PC-9 (cell line): Measurements from ENCODE around the gene CLIP1. TPM values are rescaled to one million over a fixed set of nuclear protein-coding genes. Genes with fewer than 3 reads are reported as not detected.
"Not testable (repeated sequence)": the region's sequence is repeated elsewhere in the genome, so short reads cannot be mapped to it uniquely, and the experiment has no call there.

Experiments
- BruUV-seq: library from RNA; stranded (reverse); fragments of 400-500 nt; replicated peaks from 2 replicates; lab custom pipeline; 2021; lab: Mats Ljungman, UMichigan
- CTCF ChIA-PET: fragments of 300-600 bp; sonication (Branson Sonifier 250); formaldehyde crosslinking; loops from one replicate; lab custom pipeline; 2022; ENCODE audit warnings: antibody characterized with exemption; lab: Charles Lee
- POLR2A ChIA-PET: fragments of 300-600 bp; sonication (Branson Sonifier 250); formaldehyde crosslinking; loops from one replicate; lab custom pipeline; 2022; ENCODE audit warnings: antibody characterized with exemption; ENCODE audit not compliant: unreplicated experiment; lab: Charles Lee
- DNase-seq, 2 experiments: peaks; one replicate each; pipeline versions ENCODE4 v3.0.0 to v3.0.0-alpha.2; 2015 to 2022; ENCODE audit warnings: mixed read lengths in 1 of 2
- H2AFZ ChIP-seq: fragments of 200-600 bp; sonication (generic); 2 replicates; pipeline ENCODE4 v1.8.1; 2017; ENCODE audit warnings: antibody characterized with exemption
- H3F3A ChIP-seq: fragments of 200-600 bp; sonication (generic); 2 replicates; pipeline ENCODE4 v1.8.1; 2017; ENCODE audit warnings: antibody characterized with exemption, mild to moderate bottlenecking, low read depth; ENCODE audit not compliant: insufficient read depth
- H3K27ac ChIP-seq: fragments of 200-600 bp; sonication (generic); 2 replicates; pipeline ENCODE4 v1.6.1; 2016; ENCODE audit warnings: mixed run types
- H3K27me3 ChIP-seq: fragments of 200-600 bp; sonication (generic); 2 replicates; pipeline ENCODE4 v1.6.1; 2016; ENCODE audit warnings: low read depth, mixed run types; ENCODE audit not compliant: insufficient read depth
- H3K36me3 ChIP-seq: fragments of 200-600 bp; sonication (generic); 2 replicates; pipeline ENCODE4 v1.6.1; 2016; ENCODE audit warnings: low read depth, mixed run types
- H3K4me1 ChIP-seq: fragments of 200-600 bp; sonication (generic); replicated peaks from 2 replicates; pipeline ENCODE4 v1.6.1; 2016; ENCODE audit warnings: mixed run types; ENCODE audit not compliant: insufficient read depth
- H3K4me2 ChIP-seq: fragments of 200-600 bp; sonication (generic); 2 replicates; pipeline ENCODE4 v1.6.1; 2017; ENCODE audit warnings: mixed run types
- H3K4me3 ChIP-seq: fragments of 200-600 bp; sonication (generic); 2 replicates; pipeline ENCODE4 v1.6.1; 2016; ENCODE audit warnings: mixed run types
- H3K79me2 ChIP-seq: fragments of 200-600 bp; sonication (generic); 2 replicates; pipeline ENCODE4 v1.6.1; 2017; ENCODE audit warnings: low read depth, mixed run types
- H3K9me2 ChIP-seq: fragments of 200-600 bp; sonication (generic); 2 replicates; pipeline ENCODE4 v1.8.1; 2017; ENCODE audit warnings: mild to moderate bottlenecking; ENCODE audit not compliant: insufficient read depth
- H3K9me3 ChIP-seq: fragments of 200-600 bp; sonication (generic); 2 replicates; pipeline ENCODE4 v1.8.1; 2016; ENCODE audit warnings: low read depth; ENCODE audit not compliant: insufficient read depth
- H4K20me1 ChIP-seq: fragments of 200-600 bp; sonication (generic); 2 replicates; pipeline ENCODE4 v1.8.1; 2017; ENCODE audit not compliant: insufficient read depth
- EZH2 ChIP-seq: fragments of 200-600 bp; sonication (generic); IDR thresholded peaks from 2 replicates; pipeline ENCODE4 v1.8.0; 2017; ENCODE audit warnings: antibody characterized with exemption, low read depth
- intact Hi-C: fragments of 100-400 bp; cut with micrococcal nuclease; formaldehyde crosslinking; loops from one replicate; pipeline ENCODE4 v1.10.0; 2022; ENCODE audit not compliant: unreplicated experiment
- total RNA-seq: library from RNA; stranded (reverse); gene quantifications from 2 replicates; pipeline ENCODE4 v1.2.3, GENCODE V29; 2021
- TF ChIP-seq, protein P1 (sequence below): fragments of 200-600 bp; sonication (generic); conservative IDR thresholded peaks from 2 replicates; pipeline ENCODE4 v1.6.1; 2017; ENCODE audit warnings: mixed run types, antibody characterized with exemption, mild to moderate bottlenecking, moderate library complexity

Gene CLIP1
- total RNA-seq, 1 experiment from 2014 or later, result 86.9 TPM

- Histone ChIP-seq H3K4me2 (no peak overlapping the region), H3K9me2 (no peaks in the 10 kb centered on the region), H4K20me1 (no peaks in the 10 kb centered on the region), H3K4me3 (no peak overlapping the region), H3F3A (peaks cover 17% of the 10 kb centered on the region), H3K9me3 (no peaks in the 10 kb centered on the region), H3K27me3 (no peaks in the 10 kb centered on the region), H3K79me2 (peaks cover 17% of the 10 kb centered on the region), H3K4me1 (peaks cover 15% of the 10 kb centered on the region), H2AFZ (no peak overlapping the region), H3K27ac (no peak overlapping the region), H3K36me3 (peaks cover 12% of the 10 kb centered on the region; the same call in 1 of the 2 replicates)
- DNase-seq, result no peak
- ChIA-PET CTCF (no interaction called here), POLR2A (no interaction called here)
- TF ChIP-seq, protein P1, sequence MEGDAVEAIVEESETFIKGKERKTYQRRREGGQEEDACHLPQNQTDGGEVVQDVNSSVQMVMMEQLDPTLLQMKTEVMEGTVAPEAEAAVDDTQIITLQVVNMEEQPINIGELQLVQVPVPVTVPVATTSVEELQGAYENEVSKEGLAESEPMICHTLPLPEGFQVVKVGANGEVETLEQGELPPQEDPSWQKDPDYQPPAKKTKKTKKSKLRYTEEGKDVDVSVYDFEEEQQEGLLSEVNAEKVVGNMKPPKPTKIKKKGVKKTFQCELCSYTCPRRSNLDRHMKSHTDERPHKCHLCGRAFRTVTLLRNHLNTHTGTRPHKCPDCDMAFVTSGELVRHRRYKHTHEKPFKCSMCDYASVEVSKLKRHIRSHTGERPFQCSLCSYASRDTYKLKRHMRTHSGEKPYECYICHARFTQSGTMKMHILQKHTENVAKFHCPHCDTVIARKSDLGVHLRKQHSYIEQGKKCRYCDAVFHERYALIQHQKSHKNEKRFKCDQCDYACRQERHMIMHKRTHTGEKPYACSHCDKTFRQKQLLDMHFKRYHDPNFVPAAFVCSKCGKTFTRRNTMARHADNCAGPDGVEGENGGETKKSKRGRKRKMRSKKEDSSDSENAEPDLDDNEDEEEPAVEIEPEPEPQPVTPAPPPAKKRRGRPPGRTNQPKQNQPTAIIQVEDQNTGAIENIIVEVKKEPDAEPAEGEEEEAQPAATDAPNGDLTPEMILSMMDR, result no peak
- no peak for TF ChIP-seq EZH2
- intact Hi-C loops, result no loop called here
- no TSS peak for BruUV-seq
These were observed 50.9 kb downstream of the CLIP1 start for GRCh38 chr12:122371475-122372045.

DNA sequence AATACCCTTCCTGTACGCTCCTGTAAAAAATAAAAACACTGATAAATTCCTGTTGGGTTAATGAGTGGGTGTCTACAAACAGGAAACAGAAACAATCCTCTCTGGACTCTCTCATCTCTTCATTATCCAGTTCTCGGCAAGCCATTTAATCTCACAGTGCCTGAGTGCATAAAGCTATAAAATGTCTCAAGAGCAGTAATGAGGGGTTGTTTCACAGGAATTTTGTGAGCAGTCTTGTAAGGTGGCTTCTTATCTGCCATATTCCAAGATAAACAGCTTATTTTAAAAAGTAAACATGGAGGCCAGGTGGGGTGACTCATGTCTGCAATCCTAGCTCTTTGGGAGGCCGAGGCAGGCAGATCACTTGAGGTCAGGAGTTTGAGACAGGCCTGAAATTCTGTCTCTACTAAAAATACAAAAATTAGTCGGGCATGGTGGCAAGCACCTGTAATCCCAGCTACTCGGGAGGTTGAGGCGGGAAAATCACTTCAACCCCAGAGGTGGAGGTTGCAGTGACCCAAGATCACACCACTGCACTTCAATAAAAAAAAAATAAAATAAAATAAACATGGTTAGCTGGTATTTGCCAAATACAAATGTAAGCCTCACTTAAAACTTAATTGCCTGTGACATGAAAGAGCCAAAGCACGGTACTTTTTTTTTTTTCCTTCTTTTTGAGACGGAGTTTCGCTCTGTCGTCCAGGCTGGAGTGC lies 54.0 kb downstream of the CLIP1 start:
- intact Hi-C loops, result no loop called here
- Histone ChIP-seq H3K27ac (peak overlapping the region; percentile 6; the same call in 1 of the 2 replicates), H2AFZ (no peak overlapping the region), H4K20me1 (no peaks in the 10 kb centered on the region), H3K4me1 (peaks cover 18% of the 10 kb centered on the region), H3K36me3 (peaks cover 1% of the 10 kb centered on the region; the same call in 1 of the 2 replicates), H3K9me2 (no peaks in the 10 kb centered on the region), H3F3A (peaks cover 13% of the 10 kb centered on the region), H3K9me3 (no peaks in the 10 kb centered on the region), H3K4me3 (no peak overlapping the region), H3K27me3 (no peaks in the 10 kb centered on the region), H3K79me2 (peaks cover 26% of the 10 kb centered on the region), H3K4me2 (no peak overlapping the region)
- no peak for TF ChIP-seq EZH2
- TF ChIP-seq, protein P1, result no peak
- POLR2A ChIA-PET, result interaction anchor here (0.7 kb wide), 1 partner anchor 321 kb away, joined by 4 read pairs; no protein-coding TSS in a partner anchor
- BruUV-seq, result no TSS peak
- CTCF ChIA-PET, result interaction anchor here (0.6 kb wide), 1 partner anchor 97 kb away, joined by 11 read pairs; no protein-coding TSS in a partner anchor
- DNase-seq, result peak in 1 of 2 experiments; percentile 7

GRCh38 chr12:122367632-122368031 lies 54.8 kb downstream of the CLIP1 start:
- H4K20me1 ChIP-seq, H3K4me3 ChIP-seq, H3K27me3 ChIP-seq, H3K4me2 ChIP-seq, CTCF ChIA-PET, POLR2A ChIA-PET, H3K36me3 ChIP-seq, DNase-seq, H2AFZ ChIP-seq, BruUV-seq, H3F3A ChIP-seq, H3K9me3 ChIP-seq, H3K9me2 ChIP-seq: not testable (repeated sequence)
- peaks cover 18% of the 10 kb centered on the region for H3K4me1 ChIP-seq
- peaks cover 23% of the 10 kb centered on the region for H3K79me2 ChIP-seq
- H3K27ac ChIP-seq, result peak overlapping the region; percentile 79
- intact Hi-C loops, result loop anchor here (1.0 kb wide), 1 partner anchor 55 kb away; the partner anchor contains the start of gene CLIP1
